Activated CD8-positive, alpha-beta T cell treated with anti-CD3 and anti-CD28 coated beads, Interleukin-2, amount 10 ng/mL, durations not matched to agents 7 days and 5 days (primary cell): Measurements from ENCODE around the gene CYB561D1. TPM values are rescaled to one million over a fixed set of nuclear protein-coding genes. Genes with fewer than 3 reads are reported as not detected.

Source experiments
- ATAC-seq: fragments of 150-1000 bp; cut with Tn5 transposase; one replicate; pipeline ENCODE4 v1.10.0; 2021; ENCODE audit warnings: moderate library complexity
- CTCF ChIA-PET: fragments of 350-600 bp; sonication (Branson Sonifier 250); formaldehyde crosslinking; loops from one replicate; lab custom pipeline; 2021; ENCODE audit warnings: antibody characterized with exemption; lab: Charles Lee
- POLR2A ChIA-PET: fragments of 350-600 bp; sonication (Branson Sonifier 250); formaldehyde crosslinking; loops from one replicate; lab custom pipeline; 2021; ENCODE audit warnings: antibody characterized with exemption; lab: Charles Lee
- DNase-seq: peaks from one replicate; pipeline ENCODE4 v3.0.0-alpha.2; 2020
- H3K27ac Mint-ChIP-seq: one replicate; pipeline ENCODE4 v1.8.0; 2021; ENCODE audit warnings: mild to moderate bottlenecking, mixed read lengths
- H3K27me3 Mint-ChIP-seq: one replicate; pipeline ENCODE4 v1.8.0; 2021; ENCODE audit warnings: low read depth, mixed read lengths
- H3K36me3 Mint-ChIP-seq: one replicate; pipeline ENCODE4 v1.8.0; 2021; ENCODE audit warnings: low read depth, mixed read lengths
- H3K4me1 Mint-ChIP-seq: one replicate; pipeline ENCODE4 v1.8.0; 2021; ENCODE audit warnings: low read depth, mixed read lengths
- H3K4me3 Mint-ChIP-seq: one replicate; pipeline ENCODE4 v1.8.0; 2021; ENCODE audit warnings: mild to moderate bottlenecking, mixed read lengths
- H3K9me3 Mint-ChIP-seq: one replicate; pipeline ENCODE4 v1.8.0; 2022; ENCODE audit warnings: mixed read lengths; ENCODE audit not compliant: insufficient read depth
- total RNA-seq, 2 experiments: library from RNA; stranded (reverse); gene quantifications; one replicate each; pipeline ENCODE4 v1.2.3, GENCODE V29; 2021

CYB561D1 gene
- total RNA-seq, 2 experiments from 2014 or later: 19.0 to 19.8 TPM

GRCh38 chr1:109499661-109500536 is 6.0 kb downstream of the CYB561D1 start:
- ChIA-PET POLR2A (interaction anchor here (0.6 kb wide), 1 partner anchor 15 kb away, joined by 3 read pairs; no protein-coding TSS in a partner anchor), CTCF (interaction anchor here (0.9 to 33.2 kb wide), 10 partner anchors 6 to 294 kb away, joined by 3 to 1507 read pairs (median 4); partner anchors contain the start of genes AMIGO1, ATXN7L2, CYB561D1 and GNAI3)
- Mint-ChIP-seq H3K27ac (peak overlapping the region; percentile 88), H3K27me3 (no peaks in the 10 kb centered on the region), H3K4me3 (peak overlapping the region; percentile 2), H3K9me3 (no peaks in the 10 kb centered on the region), H3K4me1 (peaks cover 90% of the 10 kb centered on the region), H3K36me3 (peaks cover 57% of the 10 kb centered on the region)
- DNase-seq (peak; percentile 75), ATAC-seq (peak; percentile 35)

GRCh38 chr1:109500941-109501381 is 7.1 kb downstream of the CYB561D1 start:
- DNase-seq: no peak
- peaks cover 87% of the 10 kb centered on the region for H3K4me1 Mint-ChIP-seq
- ChIA-PET POLR2A (interaction anchor here (0.5 to 2.4 kb wide), 2 partner anchors 30 to 416 kb away, joined by 3 to 17 read pairs; no protein-coding TSS in a partner anchor), CTCF (interaction anchor here (1.4 to 33.2 kb wide), 5 partner anchors 7 to 295 kb away, joined by 3 to 1507 read pairs (median 480); partner anchors contain the start of genes AMIGO1, ATXN7L2, CYB561D1 and GPR61)
- peak overlapping the region; percentile 88 for H3K27ac Mint-ChIP-seq
- no peaks in the 10 kb centered on the region for H3K9me3 Mint-ChIP-seq
- no peaks in the 10 kb centered on the region for H3K27me3 Mint-ChIP-seq
- H3K36me3 Mint-ChIP-seq: peaks cover 51% of the 10 kb centered on the region
- no peak for ATAC-seq
- peak overlapping the region; percentile 74 for H3K4me3 Mint-ChIP-seq

GRCh38 chr1:109501644-109502363 is 7.9 kb downstream of the CYB561D1 start:
- ATAC-seq (peak; percentile 29), DNase-seq (peak; percentile 49)
- Mint-ChIP-seq H3K27ac (peak overlapping the region; percentile 88), H3K27me3 (no peaks in the 10 kb centered on the region), H3K4me1 (peaks cover 78% of the 10 kb centered on the region), H3K9me3 (no peaks in the 10 kb centered on the region), H3K4me3 (peak overlapping the region; percentile 74), H3K36me3 (peaks cover 44% of the 10 kb centered on the region)
- POLR2A ChIA-PET: interaction anchor here (1.1 to 2.4 kb wide), 5 partner anchors 8 to 76 kb away, joined by 4 to 17 read pairs (median 4); partner anchors contain the start of genes CYB561D1, GNAI3 and PSMA5
- CTCF ChIA-PET: interaction anchor here (1.0 to 33.2 kb wide), 6 partner anchors 6 to 402 kb away, joined by 3 to 1507 read pairs (median 243); partner anchors contain the start of genes AMIGO1, ATXN7L2, CYB561D1 and GPR61

GRCh38 chr1:109502364-109502851 is 8.5 kb downstream of the CYB561D1 start:
- DNase-seq (peak; percentile 76), ATAC-seq (peak; percentile 85)
- Mint-ChIP-seq H3K4me1 (peaks cover 76% of the 10 kb centered on the region), H3K4me3 (peak overlapping the region; percentile 74), H3K27ac (peak overlapping the region; percentile 88), H3K36me3 (peaks cover 43% of the 10 kb centered on the region), H3K27me3 (no peaks in the 10 kb centered on the region), H3K9me3 (no peaks in the 10 kb centered on the region)
- CTCF ChIA-PET: interaction anchor here (1.0 to 33.2 kb wide), 5 partner anchors 6 to 402 kb away, joined by 3 to 1507 read pairs (median 480); partner anchors contain the start of genes AMIGO1, ATXN7L2, CYB561D1 and GPR61
- POLR2A ChIA-PET: interaction anchor here (1.1 to 2.4 kb wide), 6 partner anchors 8 to 77 kb away, joined by 4 to 17 read pairs (median 4); partner anchors contain the start of genes ATXN7L2, CYB561D1, GNAI3 and PSMA5

DNA sequence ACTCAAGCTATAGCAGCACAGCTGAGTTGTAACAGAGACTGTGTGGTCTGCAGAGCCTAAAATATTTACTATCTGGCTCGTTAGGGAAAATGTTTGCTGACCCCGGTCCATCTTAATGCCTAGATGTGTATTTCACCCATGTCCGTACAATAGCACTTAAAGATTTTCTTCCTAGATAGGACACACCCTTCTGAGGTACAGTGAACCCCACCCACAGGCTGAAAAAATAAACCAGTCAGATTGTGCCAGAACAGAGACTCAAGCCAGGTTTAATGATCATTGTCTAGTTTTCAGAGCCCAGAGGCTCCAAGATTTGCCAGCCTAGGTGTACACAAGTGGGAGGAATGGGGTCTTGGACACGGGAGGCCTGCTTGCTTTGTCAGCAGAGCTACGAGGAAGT is 10.0 kb downstream of the CYB561D1 start:
- CTCF ChIA-PET: interaction anchor here (25.7 to 33.2 kb wide), 3 partner anchors 4 to 30 kb away, joined by 480 to 1507 read pairs (median 480); partner anchors contain the start of genes AMIGO1, ATXN7L2, CYB561D1 and GPR61
- DNase-seq (no peak), ATAC-seq (no peak)
- Mint-ChIP-seq H3K4me1 (peaks cover 72% of the 10 kb centered on the region), H3K36me3 (peaks cover 39% of the 10 kb centered on the region), H3K27me3 (no peaks in the 10 kb centered on the region), H3K4me3 (peak overlapping the region; percentile 27), H3K9me3 (no peaks in the 10 kb centered on the region), H3K27ac (peak overlapping the region; percentile 72)
- POLR2A ChIA-PET: no interaction called here

DNA sequence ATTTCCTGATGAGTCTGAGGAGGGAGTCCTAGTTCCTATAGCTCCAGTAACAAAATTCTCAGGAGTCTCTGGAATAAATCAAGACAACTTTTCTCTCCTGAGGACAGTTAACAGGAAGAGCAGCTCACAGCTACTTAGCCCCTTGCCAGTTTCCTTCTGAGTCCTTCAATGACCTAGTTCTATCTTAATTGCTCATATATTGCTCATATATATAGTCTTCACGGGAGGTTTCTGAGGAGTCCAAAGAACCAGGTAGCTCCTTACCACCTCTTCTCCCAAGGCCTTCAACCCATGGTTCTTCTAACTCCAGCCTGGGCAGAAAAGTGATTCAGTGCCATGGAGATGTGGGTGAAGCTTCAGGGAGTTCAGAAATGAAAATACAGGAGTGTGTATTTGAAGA is 11.1 kb downstream of the CYB561D1 start:
- H3K4me1 Mint-ChIP-seq: peaks cover 68% of the 10 kb centered on the region
- DNase-seq (no peak), ATAC-seq (no peak)
- peaks cover 2% of the 10 kb centered on the region for H3K27me3 Mint-ChIP-seq
- ChIA-PET CTCF (interaction anchor here (0.6 to 33.2 kb wide), 6 partner anchors 3 to 991 kb away, joined by 3 to 1507 read pairs (median 242); partner anchors contain the start of genes AMIGO1, ATXN7L2, CYB561D1 and GNAI3), POLR2A (interaction anchor here (0.7 kb wide), 1 partner anchor 25 kb away, joined by 4 read pairs; no protein-coding TSS in a partner anchor)
- no peaks in the 10 kb centered on the region for H3K9me3 Mint-ChIP-seq
- H3K27ac Mint-ChIP-seq: no peak overlapping the region
- peaks cover 30% of the 10 kb centered on the region for H3K36me3 Mint-ChIP-seq
- H3K4me3 Mint-ChIP-seq: peak overlapping the region; percentile 16

DNA sequence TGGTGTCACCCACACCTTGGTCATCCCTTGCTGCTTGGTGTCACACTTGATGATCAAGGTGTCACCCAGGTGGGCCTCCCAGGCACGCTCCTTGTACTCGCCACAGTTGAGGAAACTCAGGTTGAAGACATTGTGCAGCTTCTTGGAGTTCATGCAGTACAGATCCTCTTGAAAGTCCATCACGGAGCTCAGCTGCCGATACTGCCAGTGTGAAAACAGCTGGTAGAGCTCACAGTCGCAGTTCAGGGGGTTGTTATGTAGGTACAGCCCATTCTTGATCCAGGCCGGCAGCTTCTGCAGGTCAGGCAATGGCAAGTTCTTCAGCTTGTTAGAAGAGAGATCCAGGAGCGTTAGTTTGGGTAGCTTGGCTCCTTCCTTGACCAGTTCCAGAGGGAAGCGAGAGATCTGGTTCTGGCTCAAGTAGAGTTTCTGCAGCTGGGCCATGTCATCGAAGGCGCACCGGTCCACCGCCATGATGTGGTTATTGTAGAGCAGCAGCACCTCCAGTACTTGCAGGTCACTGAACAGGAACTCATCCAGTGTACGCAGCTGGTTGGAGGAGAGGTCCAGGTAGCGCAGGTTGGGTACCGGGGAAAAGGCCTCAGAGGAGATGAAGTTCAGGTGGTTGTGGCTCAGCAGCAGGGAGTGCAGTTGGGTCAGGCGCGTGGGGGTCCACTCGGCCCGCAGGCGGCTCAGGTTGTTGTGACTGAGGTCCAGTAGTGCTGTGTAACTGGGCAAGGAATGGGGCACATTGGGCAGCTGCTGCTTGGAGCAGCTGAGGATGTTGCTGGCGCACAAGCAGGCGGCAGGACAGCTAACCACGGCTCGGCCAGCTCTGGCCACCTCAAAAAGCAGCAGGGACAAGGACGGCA is 14.3 kb downstream of the CYB561D1 start:
- ChIA-PET POLR2A (interaction anchor here (0.9 kb wide), 1 partner anchor 24 kb away, joined by 4 read pairs; the partner anchor contains the start of gene ATXN7L2), CTCF (interaction anchor here (1.7 to 33.2 kb wide), 3 partner anchors 10 to 26 kb away, joined by 6 to 1507 read pairs (median 480); partner anchors contain the start of genes ATXN7L2, CYB561D1 and GPR61)
- peaks cover 11% of the 10 kb centered on the region for H3K27me3 Mint-ChIP-seq
- H3K27ac Mint-ChIP-seq: peak overlapping the region; percentile 37
- DNase-seq: no peak
- peaks cover 47% of the 10 kb centered on the region for H3K4me1 Mint-ChIP-seq
- H3K4me3 Mint-ChIP-seq: peak overlapping the region; percentile 79
- H3K9me3 Mint-ChIP-seq: no peaks in the 10 kb centered on the region
- peaks cover 13% of the 10 kb centered on the region for H3K36me3 Mint-ChIP-seq
- ATAC-seq: no peak

DNA sequence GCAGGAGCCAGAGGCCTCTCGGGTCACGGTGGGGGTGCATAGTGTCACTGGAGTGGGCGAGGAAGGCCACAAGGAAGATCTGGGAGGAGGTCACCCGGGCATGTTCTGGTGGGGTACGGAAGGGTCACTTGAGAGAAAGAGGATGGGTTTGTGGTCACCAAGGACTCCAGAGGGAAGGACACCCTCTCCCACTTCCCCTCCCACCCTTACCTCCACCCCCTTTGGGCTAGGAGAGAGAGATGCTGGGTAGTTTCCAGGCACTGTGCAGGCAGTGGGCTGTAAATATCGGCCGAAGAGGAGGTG is 14.9 kb downstream of the CYB561D1 start:
- DNase-seq (no peak), ATAC-seq (no peak)
- Mint-ChIP-seq H3K27me3 (peaks cover 12% of the 10 kb centered on the region), H3K36me3 (peaks cover 12% of the 10 kb centered on the region), H3K4me1 (peaks cover 44% of the 10 kb centered on the region), H3K27ac (peak overlapping the region; percentile 37), H3K9me3 (no peaks in the 10 kb centered on the region), H3K4me3 (peak overlapping the region; percentile 79)
- CTCF ChIA-PET: interaction anchor here (1.7 to 33.2 kb wide), 3 partner anchors 9 to 25 kb away, joined by 6 to 1507 read pairs (median 480); partner anchors contain the start of genes ATXN7L2, CYB561D1 and GPR61
- POLR2A ChIA-PET: no interaction called here

DNA sequence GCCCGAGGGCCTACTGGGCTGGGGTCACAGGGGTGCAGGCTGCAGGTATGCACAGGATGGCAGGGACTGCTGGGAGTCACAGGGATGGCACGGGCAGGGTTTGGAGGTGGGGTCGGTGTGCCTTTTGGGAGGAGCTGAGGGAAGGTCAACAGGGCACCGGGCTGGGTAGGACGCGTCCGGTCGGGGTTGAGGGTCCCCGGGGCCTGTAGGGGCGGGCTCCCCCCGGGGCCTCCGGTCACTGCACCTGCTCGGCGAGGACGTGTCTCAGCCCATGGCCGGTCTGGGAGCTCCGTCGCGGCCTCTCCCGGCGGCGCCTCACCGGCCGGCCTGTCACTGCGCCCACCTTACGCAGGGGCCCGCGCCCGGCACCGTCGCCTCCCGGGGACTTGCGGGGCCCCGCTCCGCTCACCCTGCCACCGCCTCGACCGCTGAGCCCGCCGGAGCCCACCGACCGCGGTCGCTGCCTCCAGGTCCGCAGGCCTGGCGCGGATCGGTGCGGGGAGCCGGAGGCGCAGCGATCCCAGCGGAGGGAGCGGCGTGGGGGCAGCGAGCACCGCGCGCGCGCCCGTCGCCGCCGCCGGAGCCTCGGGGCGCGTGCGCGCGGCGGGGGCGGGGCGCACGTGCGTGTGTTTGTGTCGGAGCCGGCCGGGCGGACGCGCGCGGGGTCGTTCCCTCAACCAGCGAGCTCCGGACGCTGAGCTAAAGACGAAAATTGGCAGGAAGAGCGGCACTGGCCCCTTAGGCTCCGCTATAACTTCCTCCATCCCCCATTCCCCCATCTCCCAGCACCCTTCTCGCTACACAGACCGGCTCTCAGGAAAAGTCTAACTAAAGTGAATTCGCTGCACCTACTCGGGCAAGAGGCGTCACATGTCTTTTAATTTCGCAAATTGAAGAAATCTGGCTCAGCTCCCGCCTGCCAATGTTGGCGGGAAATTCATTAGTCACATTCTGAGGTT is 15.6 kb downstream of the CYB561D1 start, which contains the start of gene AMIGO1:
AMIGO1 (minus strand) TSS at position 552 of the 959 bp plus-strand sequence. CDS start 815 bp downstream, outside the sequence.
- Mint-ChIP-seq H3K36me3 (peaks cover 9% of the 10 kb centered on the region), H3K9me3 (no peaks in the 10 kb centered on the region), H3K4me1 (peaks cover 39% of the 10 kb centered on the region), H3K4me3 (peak within 1 kb of the TSS; percentile 79), H3K27me3 (peaks cover 12% of the 10 kb centered on the region), H3K27ac (peak within 1 kb of the TSS; percentile 68)
- ChIA-PET POLR2A (interaction anchor here (1.0 kb wide), 1 partner anchor 14 kb away, joined by 3 read pairs; no protein-coding TSS in a partner anchor), CTCF (interaction anchor here (1.7 to 33.2 kb wide), 4 partner anchors 9 to 131 kb away, joined by 6 to 1507 read pairs (median 243); partner anchors contain the start of genes ATXN7L2, CYB561D1 and GPR61)
- DNase-seq (peak; percentile 61), ATAC-seq (peak; percentile 70)
